Measurements from ENCODE around the gene PGRMC2.
"Not testable (repeated sequence)": the region's sequence is repeated elsewhere in the genome, so short reads cannot be mapped to it uniquely, and the experiment has no call there.

The PGRMC2 gene

GRCh38 chr4:128267171-128267570 lies 20.4 kb downstream of the PGRMC2 start:
- not testable (repeated sequence) for ATAC-seq

- not testable (repeated sequence) for ATAC-seq
Observed at GRCh38 chr4:128265550-128265949, 22.1 kb downstream of the PGRMC2 start.

GRCh38 chr4:128259889-128260288 lies 27.7 kb downstream of the PGRMC2 start:
- ATAC-seq: not testable (repeated sequence)

- not testable (repeated sequence) for ATAC-seq
Observed at GRCh38 chr4:128258166-128258565, 29.4 kb downstream of the PGRMC2 start.

GRCh38 chr4:128256539-128256938 lies 31.1 kb downstream of the PGRMC2 start:
- ATAC-seq: no peak

- no peak for ATAC-seq
Observed at GRCh38 chr4:128255906-128256305, 31.7 kb downstream of the PGRMC2 start.

GRCh38 chr4:128249787-128250668 lies 37.6 kb downstream of the PGRMC2 start:
- ATAC-seq: no peak

- no peak for ATAC-seq
Observed at GRCh38 chr4:128247906-128248305, 39.7 kb downstream of the PGRMC2 start.

- ATAC-seq: not testable (repeated sequence)
Observed at GRCh38 chr4:128245391-128245790, 42.2 kb downstream of the PGRMC2 start.

- no peak for ATAC-seq
Observed at GRCh38 chr4:128244379-128244778, 43.2 kb downstream of the PGRMC2 start.

- no peak for ATAC-seq
Observed at GRCh38 chr4:128242601-128243000, 45.0 kb downstream of the PGRMC2 start.

GRCh38 chr4:128241981-128242380 lies 45.6 kb downstream of the PGRMC2 start:
- no peak for ATAC-seq

- no peak for ATAC-seq
Observed at GRCh38 chr4:128241425-128241913, 46.1 kb downstream of the PGRMC2 start.

- no peak for ATAC-seq
Observed at GRCh38 chr4:128241019-128241418, 46.6 kb downstream of the PGRMC2 start.

- ATAC-seq: no peak
Observed at GRCh38 chr4:128234836-128235235, 52.8 kb downstream of the PGRMC2 start.

GRCh38 chr4:128232719-128233118 lies 54.9 kb downstream of the PGRMC2 start:
- ATAC-seq: no peak

- ATAC-seq: no peak
Observed at GRCh38 chr4:128228845-128229795, 58.5 kb downstream of the PGRMC2 start.

- ATAC-seq: no peak
Observed at GRCh38 chr4:128227991-128228571, 59.5 kb downstream of the PGRMC2 start.

GRCh38 chr4:128225148-128225547 lies 62.5 kb downstream of the PGRMC2 start:
- no peak for ATAC-seq

- no peak for ATAC-seq
Observed at GRCh38 chr4:128221586-128221985, 66.0 kb downstream of the PGRMC2 start.

GRCh38 chr4:128220286-128221235 lies 67.1 kb downstream of the PGRMC2 start:
- peak in 1 of 2 donors; percentile 33 for ATAC-seq

All from activated CD4-positive, CD25-positive, alpha-beta regulatory T cell treated with anti-CD3 and anti-CD28 coated beads, Interleukin-2, amount 50 U/mL, for 24 hours (primary cell).